Endodermal cell (in vitro differentiated cells): ENCODE data around the gene CNTLN. TPM values are rescaled to one million over a fixed set of nuclear protein-coding genes. Genes with fewer than 3 reads are reported as not detected.
"Not testable (repeated sequence)": the region's sequence is repeated elsewhere in the genome, so short reads cannot be mapped to it uniquely, and the experiment has no call there.

Source experiments
- DNase-seq: peaks from one replicate; pipeline ENCODE4 v3.0.0-alpha.2; 2017
- H3K27ac ChIP-seq: 2 replicates; pipeline ENCODE4 v1.5.1; 2013; ENCODE audit warnings: mild to moderate bottlenecking, low read depth, low read length, moderate library complexity
- H3K27me3 ChIP-seq: 2 replicates; pipeline ENCODE4 v1.6.1; 2013; ENCODE audit warnings: mild to moderate bottlenecking, low read length, moderate library complexity; ENCODE audit not compliant: insufficient read depth, control insufficient read depth, poor library complexity, severe bottlenecking
- H3K36me3 ChIP-seq: 2 replicates; pipeline ENCODE4 v1.7.0; 2013; ENCODE audit warnings: mild to moderate bottlenecking, low read length, moderate library complexity; ENCODE audit not compliant: control insufficient read depth, insufficient read depth
- H3K4me1 ChIP-seq: one replicate; pipeline ENCODE4 v1.7.0; 2013; ENCODE audit warnings: low read length; ENCODE audit not compliant: control insufficient read depth, insufficient read depth
- H3K4me3 ChIP-seq: 2 replicates; pipeline ENCODE4 v1.5.1; 2013; ENCODE audit warnings: mild to moderate bottlenecking, low read length, moderate library complexity
- H3K9ac ChIP-seq: 2 replicates; pipeline ENCODE4 v1.6.1; 2013; ENCODE audit warnings: mild to moderate bottlenecking, low read length, moderate library complexity; ENCODE audit not compliant: poor library complexity, severe bottlenecking; ENCODE audit errors: extremely low read depth
- H3K9me3 ChIP-seq: 2 replicates; pipeline ENCODE4 v1.6.1; 2013; ENCODE audit warnings: mild to moderate bottlenecking, low read length, moderate library complexity; ENCODE audit not compliant: control insufficient read depth
- H3K27ac Mint-ChIP-seq: 2 replicates; pipeline ENCODE4 v1.8.0; 2020; ENCODE audit warnings: mixed read lengths
- H3K27me3 Mint-ChIP-seq: 2 replicates; pipeline ENCODE4 v1.8.0; 2021; ENCODE audit warnings: mild to moderate bottlenecking, mixed read lengths; ENCODE audit not compliant: insufficient read depth
- H3K36me3 Mint-ChIP-seq: 2 replicates; pipeline ENCODE4 v1.8.0; 2020; ENCODE audit warnings: low read depth, mixed read lengths
- H3K4me1 Mint-ChIP-seq: 2 replicates; pipeline ENCODE4 v1.8.0; 2020; ENCODE audit warnings: mixed read lengths
- H3K4me3 Mint-ChIP-seq: 2 replicates; pipeline ENCODE4 v1.8.0; 2020; ENCODE audit warnings: mild to moderate bottlenecking, moderate library complexity, mixed read lengths
- H3K9me3 Mint-ChIP-seq: 2 replicates; pipeline ENCODE4 v1.8.0; 2020; ENCODE audit warnings: mild to moderate bottlenecking, mixed read lengths
- WGBS, 2 experiments: methylation state at CpG; one replicate each; pipeline versions ENCODE4 v1.1.5 to v1.1.7; 2013; ENCODE audit warnings: missing lambda C conversion rate in 2 of 2, mixed read lengths in 1 of 2; ENCODE audit not compliant: insufficient coverage in 1 of 2, insufficient read length in 1 of 2; 5-methylcytosine and 5-hydroxymethylcytosine counted together
- total RNA-seq, 2 donors: library from RNA; stranded (reverse); fragmentation: NEBNext Ultra II Directional in 1 of 2; extraction: Animal tissue kit (Norgen Biotek cat#: 25700) in 1 of 2; gene quantifications; 2 replicates in 1 of 2; 3 replicates in 1 of 2; pipeline ENCODE4 v1.2.1, GENCODE V29; 2021
- TF ChIP-seq, protein P1 (sequence below): fragments of 200-600 bp; sonication (generic); conservative IDR thresholded peaks from 2 replicates; pipeline ENCODE4 v1.5.0; 2021; ENCODE audit warnings: antibody characterized with exemption, mild to moderate bottlenecking

Gene CNTLN
- total RNA-seq, 2 donors from 2014 or later: 12.4 to 13.7 TPM

DNA sequence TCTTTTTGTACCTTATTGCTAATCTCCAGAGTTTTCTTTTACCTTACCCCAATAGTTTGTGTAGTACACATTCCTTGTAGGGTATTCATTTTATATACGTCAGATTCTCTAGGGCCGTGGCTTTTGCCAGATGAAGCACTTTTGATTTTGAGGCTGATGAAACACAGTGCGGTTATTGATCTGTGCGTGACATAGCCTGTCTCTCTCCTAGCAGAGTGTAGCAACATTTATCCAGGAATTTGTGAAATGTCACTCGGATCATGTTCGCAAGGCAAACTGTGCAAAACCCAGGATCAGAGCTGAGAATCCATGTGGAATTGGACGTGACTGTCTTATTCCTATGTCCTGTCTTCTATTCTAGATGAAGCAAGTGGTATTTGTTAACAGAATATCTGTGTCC lies 302.0 kb downstream of the CNTLN start:
- no peak overlapping the region for H3K4me3 Mint-ChIP-seq
- Histone ChIP-seq H3K36me3 (no peaks in the 10 kb centered on the region), H3K9me3 (no peaks in the 10 kb centered on the region), H3K27me3 (no peaks in the 10 kb centered on the region), H3K4me1 (no peaks in the 10 kb centered on the region), H3K27ac (no peak overlapping the region), H3K4me3 (no peak overlapping the region), H3K9ac (no peak overlapping the region)
- H3K36me3 Mint-ChIP-seq: peaks cover 3% of the 10 kb centered on the region
- H3K4me1 Mint-ChIP-seq: no peaks in the 10 kb centered on the region
- DNase-seq: no peak
- peaks cover 4% of the 10 kb centered on the region for H3K9me3 Mint-ChIP-seq
- H3K27ac Mint-ChIP-seq: no peak overlapping the region
- TF ChIP-seq, protein P1, sequence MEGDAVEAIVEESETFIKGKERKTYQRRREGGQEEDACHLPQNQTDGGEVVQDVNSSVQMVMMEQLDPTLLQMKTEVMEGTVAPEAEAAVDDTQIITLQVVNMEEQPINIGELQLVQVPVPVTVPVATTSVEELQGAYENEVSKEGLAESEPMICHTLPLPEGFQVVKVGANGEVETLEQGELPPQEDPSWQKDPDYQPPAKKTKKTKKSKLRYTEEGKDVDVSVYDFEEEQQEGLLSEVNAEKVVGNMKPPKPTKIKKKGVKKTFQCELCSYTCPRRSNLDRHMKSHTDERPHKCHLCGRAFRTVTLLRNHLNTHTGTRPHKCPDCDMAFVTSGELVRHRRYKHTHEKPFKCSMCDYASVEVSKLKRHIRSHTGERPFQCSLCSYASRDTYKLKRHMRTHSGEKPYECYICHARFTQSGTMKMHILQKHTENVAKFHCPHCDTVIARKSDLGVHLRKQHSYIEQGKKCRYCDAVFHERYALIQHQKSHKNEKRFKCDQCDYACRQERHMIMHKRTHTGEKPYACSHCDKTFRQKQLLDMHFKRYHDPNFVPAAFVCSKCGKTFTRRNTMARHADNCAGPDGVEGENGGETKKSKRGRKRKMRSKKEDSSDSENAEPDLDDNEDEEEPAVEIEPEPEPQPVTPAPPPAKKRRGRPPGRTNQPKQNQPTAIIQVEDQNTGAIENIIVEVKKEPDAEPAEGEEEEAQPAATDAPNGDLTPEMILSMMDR: no peak
- 91 to 98% methylated on average over 5 to 7 of the region's 7 CpGs for WGBS, 2 experiments
- no peaks in the 10 kb centered on the region for H3K27me3 Mint-ChIP-seq

DNA sequence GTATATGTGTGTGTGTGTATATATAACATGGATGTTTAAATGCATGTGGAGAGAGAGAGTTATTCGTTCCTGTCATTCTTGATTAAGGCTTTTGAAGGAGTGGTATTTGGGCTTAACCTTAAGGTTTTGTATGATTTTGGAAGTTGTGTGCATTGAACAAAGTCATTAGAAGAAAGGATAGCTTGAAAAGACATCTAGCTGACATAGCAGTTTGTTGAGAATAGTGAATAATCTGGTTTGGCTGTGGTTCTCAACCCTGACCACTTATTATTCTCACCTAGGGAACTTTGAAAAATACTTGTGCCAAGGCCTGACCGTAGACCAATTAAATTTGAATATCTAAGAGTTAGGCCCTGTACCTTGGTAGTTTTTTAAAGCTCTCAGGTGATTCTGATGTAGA lies 303.0 kb downstream of the CNTLN start:
- DNase-seq: no peak
- Mint-ChIP-seq H3K4me3 (no peak overlapping the region), H3K9me3 (peaks cover 4% of the 10 kb centered on the region), H3K36me3 (peaks cover 3% of the 10 kb centered on the region), H3K27me3 (no peaks in the 10 kb centered on the region), H3K27ac (no peak overlapping the region), H3K4me1 (no peaks in the 10 kb centered on the region)
- no peaks in the 10 kb centered on the region for H3K9me3 ChIP-seq
- WGBS, 2 experiments: 98 to 100% methylated on average over 1 to 2 of the region's 2 CpGs
- no peak overlapping the region for H3K27ac ChIP-seq
- no peaks in the 10 kb centered on the region for H3K27me3 ChIP-seq
- H3K4me3 ChIP-seq: no peak overlapping the region
- no peak overlapping the region for H3K9ac ChIP-seq
- no peaks in the 10 kb centered on the region for H3K4me1 ChIP-seq
- TF ChIP-seq, protein P1: no peak
- no peaks in the 10 kb centered on the region for H3K36me3 ChIP-seq

DNA sequence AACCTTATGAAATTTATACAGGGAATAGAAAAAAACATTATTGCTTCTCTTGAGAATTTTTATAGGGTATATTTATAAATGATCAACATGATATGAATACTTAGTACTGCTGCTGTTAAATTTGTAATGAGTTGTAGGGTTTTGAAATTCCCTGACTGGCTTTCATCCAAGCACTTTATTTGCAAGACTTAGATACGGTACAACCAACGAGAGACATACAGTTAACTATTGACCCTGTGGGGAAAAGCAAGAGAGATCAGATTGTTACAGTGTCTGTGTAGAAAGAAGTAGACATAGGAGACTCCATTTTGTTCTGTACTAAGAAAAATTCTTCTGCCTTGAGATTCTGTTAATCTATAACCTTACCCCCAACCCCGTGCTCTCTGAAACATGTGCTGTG lies 310.3 kb downstream of the CNTLN start:
- H3K27ac Mint-ChIP-seq, H3K36me3 ChIP-seq, H3K9me3 ChIP-seq, H3K4me3 ChIP-seq, H3K4me1 Mint-ChIP-seq, H3K36me3 Mint-ChIP-seq, H3K27me3 ChIP-seq, DNase-seq, H3K9ac ChIP-seq, H3K9me3 Mint-ChIP-seq, H3K27ac ChIP-seq, H3K4me3 Mint-ChIP-seq, H3K4me1 ChIP-seq, H3K27me3 Mint-ChIP-seq: not testable (repeated sequence)
- WGBS, 2 experiments: 96 to 100% methylated on average over 1 to 2 of the region's 3 CpGs

DNA sequence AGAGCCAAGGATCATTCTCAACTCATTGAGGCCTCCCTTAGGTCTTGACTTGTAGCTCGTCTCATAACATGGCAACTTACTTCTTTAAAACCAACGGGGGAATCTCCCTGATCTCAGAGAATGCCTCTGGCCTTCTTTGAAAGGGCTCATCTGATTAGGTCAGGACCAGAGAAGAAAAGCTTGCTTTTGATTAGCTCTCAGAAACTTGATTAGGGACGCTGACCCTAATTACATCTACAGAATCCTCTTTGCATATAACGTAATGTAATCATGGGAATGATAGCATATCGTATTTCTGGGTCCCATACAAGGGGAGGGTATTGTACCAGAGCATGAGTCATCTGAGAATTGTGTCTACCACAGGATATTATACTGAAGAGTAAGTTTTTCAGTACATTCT lies 318.9 kb downstream of the CNTLN start:
- Histone ChIP-seq H3K4me1 (no peaks in the 10 kb centered on the region), H3K4me3 (no peak overlapping the region), H3K27me3 (no peaks in the 10 kb centered on the region), H3K9ac (no peak overlapping the region), H3K36me3 (no peaks in the 10 kb centered on the region), H3K9me3 (no peaks in the 10 kb centered on the region), H3K27ac (no peak overlapping the region)
- no peak for DNase-seq
- no peak overlapping the region for H3K4me3 Mint-ChIP-seq
- no peaks in the 10 kb centered on the region for H3K9me3 Mint-ChIP-seq
- no peaks in the 10 kb centered on the region for H3K4me1 Mint-ChIP-seq
- H3K27me3 Mint-ChIP-seq: no peaks in the 10 kb centered on the region
- 92 to 98% methylated on average over 4 to 5 of the region's 5 CpGs for WGBS, 2 experiments
- no peak overlapping the region for H3K27ac Mint-ChIP-seq
- H3K36me3 Mint-ChIP-seq: no peaks in the 10 kb centered on the region
- TF ChIP-seq, protein P1: no peak
